K562 (cell line): ENCODE measurements around the gene HOTAIR. TPM values are rescaled to one million over a fixed set of nuclear protein-coding genes. Genes with fewer than 3 reads are reported as not detected.

ENCODE experiments used
- ATAC-seq: fragments of 200-7000 bp; cut with Tn5 transposase; 3 replicates; pipeline ENCODE4 v1.9.1; 2020; ENCODE audit warnings: moderate library complexity
- BruUV-seq: library from RNA; stranded (reverse); fragments of 400-500 nt; replicated peaks from 2 replicates; lab custom pipeline; 2021; lab: Mats Ljungman, UMichigan
- CTCF ChIA-PET: fragments of 300-600 bp; formaldehyde crosslinking; extraction: SDS; loops from one replicate; lab custom pipeline; 2021; ENCODE audit warnings: low intra/inter-chr PET ratio; lab: Yijun Ruan, JAX
- POLR2A ChIA-PET: fragments of 300-600, 350-650 bp; sonication (Branson Sonifier 250); formaldehyde crosslinking; extraction: SDS; loops from one replicate; lab custom pipeline; 2021; ENCODE audit warnings: antibody characterized with exemption, inconsistent platforms; lab: Yijun Ruan, JAX
- DNase-seq, 4 experiments: peaks; one replicate each; pipeline versions ENCODE4 v3.0.0 to v3.0.0-alpha.2; 2011 to 2018; ENCODE audit warnings: low spot score in 3 of 4, mixed read lengths in 3 of 4; ENCODE audit errors: extremely low read depth in 1 of 4
- FAIRE-seq: peaks from 2 replicates; lab custom pipeline; 2011; peaks lifted over from hg19 to GRCh38; lab: Jason Lieb, UNC
- H2AFZ ChIP-seq: 2 replicates; pipeline ENCODE4 v1.6.0; 2011; ENCODE audit warnings: low read depth, low read length, control low read depth, inconsistent platforms
- H3K27ac ChIP-seq: fragments of 200-600 bp; 3 replicates; pipeline ENCODE4 v1.8.0; 2011; ENCODE audit warnings: low read depth, mild to moderate bottlenecking, control low read depth, inconsistent platforms, low read length, moderate library complexity, mixed read lengths; ENCODE audit errors: extremely low read depth
- H3K27me3 ChIP-seq, 2 experiments: fragments of 300-600 bp in 1 of 2; 2 replicates in 1 of 2; 3 replicates in 1 of 2; pipeline versions ENCODE4 v1.6.0 to v1.8.0; 2011; ENCODE audit warnings: inconsistent platforms in 2 of 2, low read length in 2 of 2, mild to moderate bottlenecking in 1 of 2, mixed read lengths in 1 of 2, moderate library complexity in 1 of 2; ENCODE audit not compliant: control insufficient read depth in 2 of 2, insufficient read depth in 2 of 2
- H3K36me3 ChIP-seq: fragments of 300-600 bp; 3 replicates; pipeline ENCODE4 v1.8.0; 2011; ENCODE audit warnings: mild to moderate bottlenecking, low read length, inconsistent platforms; ENCODE audit not compliant: control insufficient read depth, insufficient read depth
- H3K4me1 ChIP-seq, 2 experiments: fragments of 200-600 bp in 1 of 2; replicated peaks in 1 of 2; 2 replicates in 1 of 2; 3 replicates in 1 of 2; pipeline versions ENCODE4 v1.5.1 to v1.8.0; 2011; ENCODE audit warnings: inconsistent platforms in 2 of 2, low read length in 2 of 2, mild to moderate bottlenecking in 1 of 2, mixed read lengths in 1 of 2, moderate library complexity in 1 of 2; ENCODE audit not compliant: control insufficient read depth in 2 of 2, insufficient read depth in 2 of 2
- H3K4me2 ChIP-seq: 2 replicates; pipeline ENCODE4 v1.6.1; 2011; ENCODE audit warnings: low read length, control low read depth, inconsistent platforms, mixed read lengths; ENCODE audit not compliant: insufficient read depth
- H3K4me3 ChIP-seq: fragments of 200-600 bp; sonication (generic), shearing (Covaris generic); 2 replicates; pipeline ENCODE4 v1.5.1; 2016; ENCODE audit warnings: control low read depth, inconsistent platforms
- H3K79me2 ChIP-seq: fragments of 200-600 bp; 3 replicates; pipeline ENCODE4 v1.8.0; 2011; ENCODE audit warnings: low read length, inconsistent platforms; ENCODE audit not compliant: control insufficient read depth, insufficient read depth
- H3K9ac ChIP-seq, 2 experiments: 2 replicates each; pipeline versions ENCODE4 v1.6.0 to v1.6.1; 2011; ENCODE audit warnings: low read depth in 2 of 2, low read length in 2 of 2, control low read depth in 1 of 2, inconsistent platforms in 1 of 2, mild to moderate bottlenecking in 1 of 2, mixed read lengths in 1 of 2; ENCODE audit not compliant: insufficient read depth in 1 of 2
- H3K9me1 ChIP-seq: one replicate; pipeline ENCODE4 v1.6.0; 2011; ENCODE audit warnings: inconsistent platforms, mild to moderate bottlenecking, low read length, moderate library complexity; ENCODE audit not compliant: control insufficient read depth, insufficient read depth
- H3K9me3 ChIP-seq: replicated peaks from 2 replicates; pipeline ENCODE4 v1.5.1; 2011; ENCODE audit warnings: low read depth, low read length, inconsistent platforms; ENCODE audit not compliant: control insufficient read depth, insufficient read depth
- H4K20me1 ChIP-seq: replicated peaks from 2 replicates; pipeline ENCODE4 v1.6.1; 2011; ENCODE audit warnings: low read length, inconsistent platforms, mixed read lengths; ENCODE audit not compliant: control insufficient read depth, insufficient read depth
- THAP12 ChIP-seq: fragments of 250-450 bp; sonication (Bioruptor Pico); IDR thresholded peaks from 2 replicates; pipeline ENCODE4 v1.9.0; 2021; ENCODE audit warnings: mild to moderate bottlenecking, inconsistent platforms
- ZBTB43 ChIP-seq: sonication (generic); formaldehyde crosslinking; IDR thresholded peaks from 2 replicates; pipeline ENCODE4 v1.8.0; 2023; ENCODE audit warnings: mild to moderate bottlenecking, missing genetic modification reagents
- WGBS: fragments of 100-300 bp; shearing (Covaris generic); methylation state at CpG from one replicate; pipeline ENCODE4 v1.1.6; 2016; ENCODE audit warnings: low coverage, mixed read lengths; ENCODE audit not compliant: insufficient coverage; ENCODE audit errors: missing lambda C conversion rate; 5-methylcytosine and 5-hydroxymethylcytosine counted together
- in situ Hi-C: fragments of 300-500 bp; cut with MboI; formaldehyde crosslinking; loops from 4 replicates; pipeline ENCODE4 v1.15.0; 2018; ENCODE audit warnings: inconsistent platforms, mixed read lengths
- intact Hi-C: fragments of 100-400 bp; cut with micrococcal nuclease; formaldehyde crosslinking; loops from 2 replicates; pipeline ENCODE4 v1.14.2; 2022
- polyA plus RNA-seq, 8 experiments: library from polyadenylated mRNA; depleted of rRNA in 4 of 8; stranded (reverse) in 5 of 8; unstranded in 3 of 8; fragments of >200 nt; fragmentation: Nextera tagmentation in 2 of 8; fragmentation: Illumina TruSeq in 1 of 8; extraction: Ambion mirVana in 2 of 8; extraction: Trizol in 1 of 8; gene quantifications; 2 replicates each; pipeline versions ENCODE4 v1.2.1 to v1.2.3, GENCODE V29; 2011 to 2014; ENCODE audit warnings: inconsistent platforms in 1 of 8, missing spikeins in 1 of 8
- total RNA-seq, 7 experiments: library from RNA; depleted of rRNA in 6 of 7; stranded (reverse); fragments of >200 nt in 6 of 7; fragmentation: Illumina TruSeq in 2 of 7; extraction: Trizol in 2 of 7; gene quantifications; 2 replicates each; pipeline versions ENCODE4 v1.2.1 to v1.2.3, GENCODE V29; 2011 to 2021; ENCODE audit warnings: low replicate concordance in 1 of 7
- TF ChIP-seq, protein P1 (sequence below), 2 experiments: IDR thresholded peaks; 2 replicates each; pipeline ENCODE4 v1.6.1; 2011; ENCODE audit warnings: borderline replicate concordance in 1 of 2, control low read depth in 1 of 2, low read depth in 1 of 2, low read length in 1 of 2, mild to moderate bottlenecking in 1 of 2, mixed read lengths in 1 of 2, moderate library complexity in 1 of 2; ENCODE audit not compliant: insufficient read depth in 1 of 2, insufficient read length in 1 of 2, poor library complexity in 1 of 2, severe bottlenecking in 1 of 2; ENCODE audit errors: extremely low read depth in 1 of 2
- TF ChIP-seq, protein P2 (sequence below), 2 experiments: fragments of 450-650 bp; IDR thresholded peaks; 2 replicates each; pipeline ENCODE4 v1.6.1; 2016

The HOTAIR gene
- total and polyA plus RNA-seq, 9 of the 15 experiments (the other 6 are each of a cell fraction or from before 2014, with no cell fraction given), result 0.04 TPM; not detected in 8

DNA sequence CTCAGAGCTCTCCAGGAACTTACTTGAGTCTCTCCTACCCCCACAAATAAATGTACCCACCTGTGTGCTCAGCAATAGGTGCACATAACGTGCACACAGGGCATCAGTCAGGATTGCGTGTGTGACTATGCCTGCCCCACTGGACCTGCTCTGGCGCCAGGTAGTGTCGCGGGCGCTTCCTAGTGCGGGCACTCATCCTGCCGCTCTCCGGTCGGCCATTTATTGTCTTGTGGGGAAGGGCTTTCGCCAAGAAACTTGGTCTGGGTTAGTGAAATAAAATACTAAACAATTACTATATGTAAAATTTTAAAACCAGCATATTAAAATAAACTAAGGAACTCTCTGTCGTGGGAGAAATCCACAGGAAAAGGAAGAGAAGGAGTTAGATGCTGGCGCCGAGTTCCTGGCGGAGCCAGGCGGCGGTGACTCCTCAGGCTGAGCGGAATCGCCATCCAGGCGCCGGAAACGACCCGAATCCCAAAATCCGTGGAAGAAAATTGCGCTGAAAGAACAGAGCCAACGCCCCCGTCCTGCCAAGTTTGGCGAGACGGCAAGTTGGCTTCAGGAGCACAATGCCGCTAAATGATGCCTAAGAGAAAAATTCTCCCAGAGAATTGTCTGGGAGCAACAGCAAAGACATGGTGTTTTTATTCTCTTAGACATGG is 44.0 kb downstream of the HOTAIR start:
- 4% methylated on average over 28 of the region's 30 CpGs for WGBS
- peaks cover 0 to 7% of the 10 kb centered on the region in 2 experiments; a peak in 1 of 5 replicates for H3K4me1 ChIP-seq
- H3K4me3 ChIP-seq, result no peak overlapping the region
- intact Hi-C loops, result no loop called here
- H3K27me3 ChIP-seq, result peaks cover 58 to 75% of the 10 kb centered on the region in 2 experiments
- ChIA-PET CTCF (no interaction called here), POLR2A (interaction anchor here (1.0 kb wide), 1 partner anchor 8 kb away, joined by 4 read pairs; no protein-coding TSS in a partner anchor)
- H3K9me3 ChIP-seq, result no peaks in the 10 kb centered on the region
- FAIRE-seq (no peak), DNase-seq (no peak), ATAC-seq (no peak)
- no peaks in the 10 kb centered on the region for H3K36me3 ChIP-seq
- TF ChIP-seq, protein P1, sequence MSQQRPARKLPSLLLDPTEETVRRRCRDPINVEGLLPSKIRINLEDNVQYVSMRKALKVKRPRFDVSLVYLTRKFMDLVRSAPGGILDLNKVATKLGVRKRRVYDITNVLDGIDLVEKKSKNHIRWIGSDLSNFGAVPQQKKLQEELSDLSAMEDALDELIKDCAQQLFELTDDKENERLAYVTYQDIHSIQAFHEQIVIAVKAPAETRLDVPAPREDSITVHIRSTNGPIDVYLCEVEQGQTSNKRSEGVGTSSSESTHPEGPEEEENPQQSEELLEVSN (IDR thresholded peaks at IDR 0.05; ENCODE audit: borderline replicate concordance in 1 of 2, extremely low read depth in 1 of 2, insufficient read depth in 1 of 2, insufficient read length in 1 of 2, low read depth in 1 of 2, low read length in 1 of 2, poor library complexity in 1 of 2, severe bottlenecking in 1 of 2), result no peak
- TF ChIP-seq THAP12 (CRISPR knock-in tag) (no peak), ZBTB43 (CRISPR knock-in tag) (no peak)
- TF ChIP-seq, protein P2, sequence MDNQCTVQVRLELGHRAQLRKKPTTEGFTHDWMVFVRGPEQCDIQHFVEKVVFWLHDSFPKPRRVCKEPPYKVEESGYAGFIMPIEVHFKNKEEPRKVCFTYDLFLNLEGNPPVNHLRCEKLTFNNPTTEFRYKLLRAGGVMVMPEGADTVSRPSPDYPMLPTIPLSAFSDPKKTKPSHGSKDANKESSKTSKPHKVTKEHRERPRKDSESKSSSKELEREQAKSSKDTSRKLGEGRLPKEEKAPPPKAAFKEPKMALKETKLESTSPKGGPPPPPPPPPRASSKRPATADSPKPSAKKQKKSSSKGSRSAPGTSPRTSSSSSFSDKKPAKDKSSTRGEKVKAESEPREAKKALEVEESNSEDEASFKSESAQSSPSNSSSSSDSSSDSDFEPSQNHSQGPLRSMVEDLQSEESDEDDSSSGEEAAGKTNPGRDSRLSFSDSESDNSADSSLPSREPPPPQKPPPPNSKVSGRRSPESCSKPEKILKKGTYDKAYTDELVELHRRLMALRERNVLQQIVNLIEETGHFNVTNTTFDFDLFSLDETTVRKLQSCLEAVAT (IDR thresholded peaks at IDR 0.05), result no peak
- H4K20me1 ChIP-seq, result no peaks in the 10 kb centered on the region
- no TSS peak for BruUV-seq
- H3K27ac ChIP-seq, result no peak overlapping the region
- no peak overlapping the region for H3K4me2 ChIP-seq
- H3K79me2 ChIP-seq, result no peaks in the 10 kb centered on the region
- H2AFZ ChIP-seq, result no peak overlapping the region
- no peaks in the 10 kb centered on the region for H3K9me1 ChIP-seq
- in situ Hi-C loops, result no loop called here
- no peak overlapping the region for H3K9ac ChIP-seq
